ENCODE measurements around the gene ZNF789. TPM values are rescaled to one million over a fixed set of nuclear protein-coding genes. Genes with fewer than 3 reads are reported as not detected.

ZNF789 gene
- 7.3 to 10.1 TPM (median 8.4 TPM) in 5 replicates for total RNA-seq (2022; extraction: Qiagen RNA extraction)

DNA sequence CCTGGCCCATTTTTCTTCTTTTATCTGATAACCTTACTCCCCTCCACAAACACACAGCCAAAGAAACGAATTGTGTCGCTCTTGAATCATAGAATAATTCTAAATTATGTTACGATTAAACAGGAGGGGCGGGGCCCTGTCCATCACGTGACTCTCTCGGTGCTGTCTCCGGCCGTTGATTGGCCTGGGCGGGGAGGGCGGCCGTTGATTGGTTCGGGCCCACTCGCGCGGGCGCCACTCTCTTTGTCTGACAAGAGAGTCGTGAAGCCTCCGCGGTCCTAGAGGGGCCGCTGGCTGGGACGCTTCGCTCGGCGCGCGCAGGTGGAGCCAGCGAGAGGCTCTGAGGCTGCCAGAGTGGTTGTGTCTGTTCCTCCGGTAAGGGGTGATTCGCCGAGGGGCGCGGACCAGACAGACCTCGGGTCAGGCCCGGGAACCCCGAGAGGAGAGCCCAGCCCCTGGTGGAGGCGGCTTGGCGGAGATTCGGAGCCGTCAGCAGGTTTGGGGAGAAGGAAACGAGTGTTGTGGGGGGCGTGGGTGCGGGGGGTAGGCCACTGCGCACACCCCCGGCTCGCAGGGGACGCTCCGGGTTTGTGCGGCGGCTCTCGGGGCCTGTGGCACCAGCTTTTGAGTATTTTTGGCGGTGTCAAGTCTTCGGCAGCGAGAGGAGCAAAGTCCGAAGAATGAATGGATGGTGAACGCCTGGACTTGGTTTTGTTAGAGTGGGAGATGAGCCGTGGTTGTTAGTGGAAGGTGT lies at the start of gene ZNF789:
Gene ZNF789 (plus strand): TSS at position 330 of the 754 bp plus-strand sequence. CDS start 3,567 bp downstream, outside the sequence.

DNA sequence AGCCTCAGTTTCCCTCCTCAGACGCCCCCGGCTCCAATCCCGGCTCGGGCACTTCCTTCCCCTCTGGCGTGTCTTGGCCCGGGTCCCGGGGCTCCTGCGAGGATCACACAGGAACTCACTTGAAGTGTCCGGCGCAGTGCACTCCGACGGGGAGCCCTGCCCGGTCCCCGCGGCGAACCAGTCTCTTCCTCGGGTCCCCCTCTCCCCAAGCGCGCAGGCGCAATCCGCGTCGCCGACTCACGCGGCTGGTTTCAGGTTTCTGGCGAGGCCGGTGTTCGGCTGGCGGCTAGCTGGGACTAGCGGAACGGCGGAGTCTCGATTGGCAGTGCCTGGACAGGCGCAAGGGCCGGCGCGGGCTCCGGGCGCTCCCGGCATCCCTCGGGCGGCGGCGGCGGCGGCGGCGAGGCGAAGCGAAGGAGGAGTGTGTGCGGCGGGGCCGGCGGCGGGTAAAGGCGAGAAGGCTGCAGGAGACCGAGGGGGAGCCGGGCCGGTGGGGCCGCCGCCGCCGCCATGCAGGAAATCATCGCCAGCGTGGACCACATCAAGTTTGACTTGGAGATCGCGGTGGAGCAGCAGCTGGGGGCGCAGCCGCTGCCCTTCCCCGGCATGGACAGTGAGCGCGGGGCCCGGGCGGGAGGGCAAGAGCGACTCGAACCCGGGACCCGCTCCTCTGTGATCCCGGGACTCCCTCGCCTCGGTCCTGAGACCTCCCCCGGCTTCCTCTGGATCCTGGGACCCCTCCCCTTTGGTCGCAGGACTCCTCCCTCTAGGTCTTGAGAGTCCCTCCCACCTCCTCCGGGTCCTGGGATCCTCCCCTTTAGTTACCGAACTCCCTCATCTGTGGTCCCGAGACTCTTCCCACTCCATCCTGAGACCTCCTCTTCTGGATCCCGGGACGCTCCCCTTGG lies 33.9 kb upstream of the ZNF789 start, which contains the start of the genes CPSF4 and PTCD1:
Gene CPSF4 (plus strand): TSS at position 371 of the 908 bp plus-strand sequence. CDS start 140 bp downstream, at position 511.
Gene PTCD1 (minus strand): TSS at position 226 of the 908 bp plus-strand sequence. CDS start 3,556 bp downstream, outside the sequence.

DNA sequence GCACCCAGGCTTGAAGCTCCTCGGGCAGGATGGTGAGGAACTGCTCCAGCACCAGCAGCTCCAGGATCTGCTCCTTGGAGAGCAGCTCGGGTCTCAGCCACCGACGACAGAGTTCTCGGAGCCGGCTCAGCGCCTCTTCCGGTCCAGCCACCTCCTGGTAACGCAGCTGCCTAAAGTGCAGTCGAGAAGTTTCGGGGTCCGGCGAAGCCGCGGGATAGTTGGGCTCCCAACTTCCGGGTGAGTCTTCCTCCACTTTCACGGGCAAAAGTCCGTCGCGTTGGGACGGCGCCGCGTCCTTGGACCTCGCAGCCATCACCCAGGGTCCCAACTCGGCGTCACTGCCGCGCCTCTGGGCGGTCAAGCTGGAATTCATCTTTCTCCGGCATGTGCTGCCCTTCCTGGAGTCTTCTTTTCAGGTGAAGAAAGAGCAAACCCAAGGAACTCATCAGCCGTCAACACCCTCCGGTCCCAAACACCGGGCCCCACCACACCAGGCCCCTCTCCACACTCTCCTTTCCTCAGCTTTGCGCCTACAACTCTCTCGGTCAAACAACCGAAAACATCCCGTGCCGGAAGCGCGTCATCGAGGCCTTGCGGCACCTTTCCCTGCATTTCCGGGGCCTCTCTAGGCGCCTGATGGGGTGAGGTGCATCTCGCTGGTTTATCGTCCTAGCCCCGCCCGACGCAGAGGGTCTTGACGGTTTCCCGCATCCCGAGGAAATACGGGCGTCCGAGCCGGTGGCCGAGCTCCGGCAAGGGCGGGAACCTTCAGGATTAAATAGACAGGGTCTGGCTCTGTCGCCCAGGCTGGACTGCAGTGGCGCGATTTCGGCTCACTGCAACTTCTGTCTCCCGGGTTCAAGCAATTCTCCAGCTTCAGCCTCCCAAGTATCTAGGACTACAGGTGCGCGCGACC lies 27.3 kb downstream of the ZNF789 start, which contains the start of gene ZNF394:
Gene ZNF394 (minus strand): TSS at position 561 of the 916 bp plus-strand sequence. CDS start 188 bp downstream, at position 373.

DNA sequence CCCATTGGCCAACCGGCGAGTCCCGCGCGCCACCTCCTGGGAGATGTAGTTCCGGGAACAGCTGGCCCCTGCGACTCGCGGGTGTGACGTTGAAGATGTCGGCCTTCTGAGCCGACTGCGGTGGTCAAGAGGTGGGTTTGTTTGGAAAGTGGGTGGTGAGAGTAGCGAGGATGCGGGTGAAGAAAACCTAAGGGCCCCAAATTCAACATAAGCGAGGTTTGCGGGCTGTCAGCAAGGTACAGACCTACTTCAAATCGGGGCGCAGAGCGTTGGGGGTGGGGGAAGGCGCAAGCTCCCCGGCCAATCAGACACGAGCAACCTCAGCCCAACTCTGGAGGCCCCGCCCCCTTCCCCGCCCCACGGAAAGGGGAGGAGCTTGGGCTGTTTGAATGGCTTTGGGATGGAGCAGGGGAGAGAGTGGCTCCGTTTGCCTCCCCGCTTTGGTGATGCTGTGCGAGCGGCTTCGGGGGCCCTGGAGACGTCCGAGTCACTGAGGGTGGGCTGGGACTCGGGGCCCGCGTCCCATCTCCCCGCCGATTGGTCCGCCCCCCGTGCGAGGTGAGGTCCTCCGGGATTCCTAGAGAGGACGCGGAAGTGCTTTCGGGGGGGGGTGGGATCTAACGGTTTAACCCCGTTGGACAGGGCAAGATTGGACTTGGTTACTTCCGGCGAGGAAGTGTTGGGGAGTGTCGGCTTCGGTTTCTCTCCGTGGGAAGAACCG lies 32.1 kb downstream of the ZNF789 start, which contains the start of gene ZKSCAN5:
Gene ZKSCAN5 (plus strand): TSS at position 60 of the 721 bp plus-strand sequence. CDS start 1,383 bp downstream, outside the sequence.

Other genes starting within 250 kb of the ZNF789 start
- gene MYH16, start 200.1 kb upstream of the ZNF789 start, total RNA-seq (2022; extraction: Qiagen RNA extraction) = 0.46 to 0.65 TPM (median 0.58 TPM) in 5 replicates
- 125 to 147 TPM (median 132 TPM) in 5 replicates for gene ARPC1A, start 147.0 kb upstream of the ZNF789 start, total RNA-seq (2022; extraction: Qiagen RNA extraction)
- 287 to 301 TPM (median 297 TPM) in 5 replicates for gene ARPC1B, start 98.2 kb upstream of the ZNF789 start, total RNA-seq (2022; extraction: Qiagen RNA extraction)
- 167 to 202 TPM (median 181 TPM) in 5 replicates for gene PDAP1, start 64.3 kb upstream of the ZNF789 start, total RNA-seq (2022; extraction: Qiagen RNA extraction)
- gene BUD31, start 63.9 kb upstream of the ZNF789 start, total RNA-seq (2022; extraction: Qiagen RNA extraction) = 134 to 158 TPM (median 145 TPM) in 5 replicates
- 5.9 to 7.9 TPM (median 6.5 TPM) in 5 replicates for gene PTCD1, start 34.1 kb upstream of the ZNF789 start, total RNA-seq (2022; extraction: Qiagen RNA extraction)
- gene CPSF4, start 33.9 kb upstream of the ZNF789 start, total RNA-seq (2022; extraction: Qiagen RNA extraction) = 30.1 to 48.5 TPM (median 44.6 TPM) in 5 replicates
- 872 to 1,418 TPM (median 915 TPM) in 5 replicates for gene ATP5MF, start 6.7 kb upstream of the ZNF789 start, total RNA-seq (2022; extraction: Qiagen RNA extraction)
- 16.9 to 19.4 TPM (median 18.1 TPM) in 5 replicates for gene ZNF394, start 27.4 kb downstream of the ZNF789 start, total RNA-seq (2022; extraction: Qiagen RNA extraction)
- 7.8 to 9.9 TPM (median 9.5 TPM) in 5 replicates for gene ZKSCAN5, start 31.8 kb downstream of the ZNF789 start, total RNA-seq (2022; extraction: Qiagen RNA extraction)
- gene FAM200A, start 79.2 kb downstream of the ZNF789 start, total RNA-seq (2022; extraction: Qiagen RNA extraction) = 5.8 to 6.6 TPM (median 6.3 TPM) in 5 replicates
- gene ZNF655, start 85.8 kb downstream of the ZNF789 start, total RNA-seq (2022; extraction: Qiagen RNA extraction) = 56.3 to 60.1 TPM (median 57.7 TPM) in 5 replicates
- gene TMEM225B, start 125.4 kb downstream of the ZNF789 start, total RNA-seq (2022; extraction: Qiagen RNA extraction) = 0.78 to 1.5 TPM (median 1.3 TPM) in 5 replicates
- gene ZSCAN25, start 144.1 kb downstream of the ZNF789 start, total RNA-seq (2022; extraction: Qiagen RNA extraction) = 7.8 to 9.4 TPM (median 8.7 TPM) in 5 replicates
- gene CYP3A5, start 207.1 kb downstream of the ZNF789 start, total RNA-seq (2022; extraction: Qiagen RNA extraction) = 1.3 to 2.5 TPM (median 1.9 TPM) in 5 replicates

All from A549 treated with CORT108297 at 1 μM for 4 hours (cell line).